OCI-LY3 (cell line): Measurements from ENCODE around the gene CSPG5.

Experiments
- H2AFZ ChIP-seq: fragments of 200-600, 300-600 bp; shearing (Covaris generic); 2 replicates; pipeline ENCODE4 v1.6.0; 2014; ENCODE audit warnings: antibody characterized with exemption, low read depth, low read length
- H3K27ac ChIP-seq: fragments of 200-600, 300-600 bp; sonication (generic); 2 replicates; pipeline ENCODE4 v1.5.1; 2014; ENCODE audit warnings: mild to moderate bottlenecking, low read length, moderate library complexity, mixed read lengths
- H3K27me3 ChIP-seq: fragments of 200-600, 300-600 bp; sonication (generic); 2 replicates; pipeline ENCODE4 v1.6.1; 2014; ENCODE audit warnings: low read depth, low read length, mixed read lengths
- H3K36me3 ChIP-seq: fragments of 200-600, 300-600 bp; sonication (generic); replicated peaks from 2 replicates; pipeline ENCODE3; 2014; ENCODE audit warnings: low read depth, low read length, mixed read lengths
- H3K4me1 ChIP-seq: fragments of 300-600, 200-600 bp; sonication (generic); 2 replicates; pipeline ENCODE4 v1.6.1; 2014; ENCODE audit warnings: low read length, mixed read lengths
- H3K4me2 ChIP-seq: fragments of 200-600, 300-600 bp; sonication (generic); 2 replicates; pipeline ENCODE4 v1.6.1; 2014; ENCODE audit warnings: low read length, mixed read lengths
- H3K4me3 ChIP-seq: fragments of 300-600, 200-600 bp; sonication (generic); 2 replicates; pipeline ENCODE4 v1.5.1; 2014; ENCODE audit warnings: antibody characterized with exemption, mild to moderate bottlenecking, low read length, moderate library complexity
- H3K79me2 ChIP-seq: fragments of 300-600, 200-600 bp; shearing (Covaris generic); 2 replicates; pipeline ENCODE4 v1.6.1; 2014; ENCODE audit warnings: mild to moderate bottlenecking, low read length, mixed read lengths
- H3K9ac ChIP-seq: fragments of 300-600, 200-600 bp; shearing (Covaris generic); 2 replicates; pipeline ENCODE4 v1.6.0; 2014; ENCODE audit warnings: mild to moderate bottlenecking, low read length, moderate library complexity
- H3K9me3 ChIP-seq: fragments of 200-600, 300-600 bp; shearing (Covaris generic); 2 replicates; pipeline ENCODE4 v1.6.1; 2014; ENCODE audit warnings: low read length, mixed read lengths; ENCODE audit not compliant: insufficient read depth
- H4K20me1 ChIP-seq: fragments of 200-600, 300-600 bp; sonication (generic); 2 replicates; pipeline ENCODE4 v1.6.1; 2016; ENCODE audit warnings: low read length, mixed read lengths; ENCODE audit not compliant: insufficient read depth
- EZH2phosphoT487 ChIP-seq: fragments of 200-600 bp; shearing (Covaris generic); IDR thresholded peaks from 2 replicates; pipeline ENCODE4 v1.6.1; 2018; ENCODE audit warnings: antibody characterized with exemption, mixed run types, low read depth
- TF ChIP-seq, protein P1 (sequence below): fragments of 200-600, 300-600 bp; sonication (generic); IDR thresholded peaks from 2 replicates; pipeline ENCODE4 v1.5.1; 2014; ENCODE audit warnings: antibody characterized with exemption, low read length, low read depth

Gene CSPG5

GRCh38 chr3:47614788-47615187, 36.1 kb upstream of the CSPG5 start:
- H3K4me2 ChIP-seq = no peak overlapping the region
- 0 out of 2 replicates have a peak, but pooled peaks cover 10% of the 10 kb centered on the region for H3K79me2 ChIP-seq
- H3K9ac ChIP-seq = no peak overlapping the region
- no peak overlapping the region for H2AFZ ChIP-seq
- no peaks in the 10 kb centered on the region; the same call in 1 of the 2 replicates for H4K20me1 ChIP-seq
- TF ChIP-seq, protein P1, sequence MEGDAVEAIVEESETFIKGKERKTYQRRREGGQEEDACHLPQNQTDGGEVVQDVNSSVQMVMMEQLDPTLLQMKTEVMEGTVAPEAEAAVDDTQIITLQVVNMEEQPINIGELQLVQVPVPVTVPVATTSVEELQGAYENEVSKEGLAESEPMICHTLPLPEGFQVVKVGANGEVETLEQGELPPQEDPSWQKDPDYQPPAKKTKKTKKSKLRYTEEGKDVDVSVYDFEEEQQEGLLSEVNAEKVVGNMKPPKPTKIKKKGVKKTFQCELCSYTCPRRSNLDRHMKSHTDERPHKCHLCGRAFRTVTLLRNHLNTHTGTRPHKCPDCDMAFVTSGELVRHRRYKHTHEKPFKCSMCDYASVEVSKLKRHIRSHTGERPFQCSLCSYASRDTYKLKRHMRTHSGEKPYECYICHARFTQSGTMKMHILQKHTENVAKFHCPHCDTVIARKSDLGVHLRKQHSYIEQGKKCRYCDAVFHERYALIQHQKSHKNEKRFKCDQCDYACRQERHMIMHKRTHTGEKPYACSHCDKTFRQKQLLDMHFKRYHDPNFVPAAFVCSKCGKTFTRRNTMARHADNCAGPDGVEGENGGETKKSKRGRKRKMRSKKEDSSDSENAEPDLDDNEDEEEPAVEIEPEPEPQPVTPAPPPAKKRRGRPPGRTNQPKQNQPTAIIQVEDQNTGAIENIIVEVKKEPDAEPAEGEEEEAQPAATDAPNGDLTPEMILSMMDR = no peak
- TF ChIP-seq EZH2phosphoT487 = no peak
- no peaks in the 10 kb centered on the region for H3K27me3 ChIP-seq
- H3K27ac ChIP-seq = no peak overlapping the region
- peaks cover 3% of the 10 kb centered on the region; the same call in 1 of the 2 replicates for H3K4me1 ChIP-seq
- H3K36me3 ChIP-seq = peaks cover 76% of the 10 kb centered on the region
- H3K9me3 ChIP-seq = no peaks in the 10 kb centered on the region
- H3K4me3 ChIP-seq = no peak overlapping the region

- peaks cover 74% of the 10 kb centered on the region for H3K36me3 ChIP-seq
Measured at GRCh38 chr3:47613722-47614121, 35.1 kb upstream of the CSPG5 start.

GRCh38 chr3:47612879-47613278, 34.2 kb upstream of the CSPG5 start:
- H3K4me3 ChIP-seq = no peak overlapping the region
- no peak overlapping the region for H3K9ac ChIP-seq
- TF ChIP-seq, protein P1 = no peak
- TF ChIP-seq EZH2phosphoT487 = no peak
- H4K20me1 ChIP-seq = no peaks in the 10 kb centered on the region; the same call in 1 of the 2 replicates
- no peak overlapping the region for H3K4me2 ChIP-seq
- no peaks in the 10 kb centered on the region for H3K27me3 ChIP-seq
- H3K4me1 ChIP-seq = peaks cover 3% of the 10 kb centered on the region; the same call in 1 of the 2 replicates
- H3K36me3 ChIP-seq = peaks cover 72% of the 10 kb centered on the region
- no peak overlapping the region for H3K27ac ChIP-seq
- 0 out of 2 replicates have a peak, but pooled peaks cover 7% of the 10 kb centered on the region for H3K79me2 ChIP-seq
- H3K9me3 ChIP-seq = no peaks in the 10 kb centered on the region
- H2AFZ ChIP-seq = no peak overlapping the region

More at GRCh38 chr3:47613722-47614121, 35.1 kb upstream of the CSPG5 start:
- peaks cover 3% of the 10 kb centered on the region; the same call in 1 of the 2 replicates for H3K4me1 ChIP-seq
- 0 out of 2 replicates have a peak, but pooled peaks cover 7% of the 10 kb centered on the region for H3K79me2 ChIP-seq
- no peaks in the 10 kb centered on the region for H3K9me3 ChIP-seq
- H4K20me1 ChIP-seq = no peaks in the 10 kb centered on the region; the same call in 1 of the 2 replicates
- H3K9ac ChIP-seq = no peak overlapping the region
- H3K4me2 ChIP-seq = no peak overlapping the region
- H3K27me3 ChIP-seq = no peaks in the 10 kb centered on the region
- no peak overlapping the region for H3K4me3 ChIP-seq
- no peak overlapping the region for H3K27ac ChIP-seq
- TF ChIP-seq, protein P1 = no peak
- TF ChIP-seq EZH2phosphoT487 = no peak
- H2AFZ ChIP-seq = no peak overlapping the region

DNA sequence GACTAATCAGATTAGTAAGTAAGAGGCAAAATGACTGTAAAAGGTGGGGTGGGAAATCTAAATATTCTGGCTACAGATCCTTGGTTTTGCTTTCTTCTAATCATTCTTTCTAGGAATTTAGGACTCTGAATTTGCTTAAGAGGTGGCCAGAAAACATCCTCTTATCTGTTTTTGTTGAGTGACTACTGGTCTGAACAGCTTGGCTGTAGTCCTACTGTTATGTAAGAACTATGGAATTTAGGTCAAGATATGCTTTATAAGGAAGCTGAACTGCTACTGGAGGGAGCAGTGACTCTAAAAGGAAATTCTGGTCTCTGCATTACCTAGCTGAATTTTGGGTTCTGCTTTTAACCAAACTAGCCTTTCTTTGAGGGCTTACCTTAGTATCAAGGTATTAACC, 33.5 kb upstream of the CSPG5 start:
- H3K4me2 ChIP-seq = no peak overlapping the region
- H3K27ac ChIP-seq = no peak overlapping the region
- H3K4me3 ChIP-seq = no peak overlapping the region
- H4K20me1 ChIP-seq = no peaks in the 10 kb centered on the region; the same call in 1 of the 2 replicates
- TF ChIP-seq EZH2phosphoT487 = no peak
- TF ChIP-seq, protein P1 = no peak
- H3K79me2 ChIP-seq = 0 out of 2 replicates have a peak, but pooled peaks cover 7% of the 10 kb centered on the region
- no peaks in the 10 kb centered on the region for H3K9me3 ChIP-seq
- no peak overlapping the region for H3K9ac ChIP-seq
- no peaks in the 10 kb centered on the region for H3K27me3 ChIP-seq
- peaks cover 67% of the 10 kb centered on the region for H3K36me3 ChIP-seq
- H2AFZ ChIP-seq = no peak overlapping the region
- H3K4me1 ChIP-seq = peaks cover 3% of the 10 kb centered on the region; the same call in 1 of the 2 replicates
